ENCODE data around the gene HDAC8. TPM values are rescaled to one million over a fixed set of nuclear protein-coding genes. Genes with fewer than 3 reads are reported as not detected.

The HDAC8 gene
- total and polyA plus RNA-seq, 2 donors from 2014 or later = 32.9 to 38.4 TPM

- FAIRE-seq (no peak), DNase-seq (no peak)
- Histone ChIP-seq H3K27ac (ENCODE audit: low read depth in 2 of 2, low read length in 2 of 2) (no peak overlapping the region), H3K9me3 (ENCODE audit: control insufficient read depth in 2 of 3, insufficient read depth in 1 of 3, low read length in 3 of 3) (no peaks in the 10 kb centered on the region), H3K9ac (ENCODE audit: low read length in 3 of 3) (no peak overlapping the region), H3K27me3 (ENCODE audit: control insufficient read depth, insufficient read depth, low read length) (peaks cover 2% of the 10 kb centered on the region), H3K36me3 (ENCODE audit: control insufficient read depth in 2 of 3, insufficient read depth in 3 of 3, low read length in 3 of 3) (no peaks in the 10 kb centered on the region), H3K4me3 (ENCODE audit: low read length in 3 of 3) (no peak overlapping the region), H3K4me1 (ENCODE audit: control insufficient read depth in 2 of 3, insufficient read depth in 2 of 3, low read depth in 1 of 3, low read length in 3 of 3) (no peaks in the 10 kb centered on the region)
- intact Hi-C loops (cut with DNase I) = no loop called here
- TF ChIP-seq, protein P1, sequence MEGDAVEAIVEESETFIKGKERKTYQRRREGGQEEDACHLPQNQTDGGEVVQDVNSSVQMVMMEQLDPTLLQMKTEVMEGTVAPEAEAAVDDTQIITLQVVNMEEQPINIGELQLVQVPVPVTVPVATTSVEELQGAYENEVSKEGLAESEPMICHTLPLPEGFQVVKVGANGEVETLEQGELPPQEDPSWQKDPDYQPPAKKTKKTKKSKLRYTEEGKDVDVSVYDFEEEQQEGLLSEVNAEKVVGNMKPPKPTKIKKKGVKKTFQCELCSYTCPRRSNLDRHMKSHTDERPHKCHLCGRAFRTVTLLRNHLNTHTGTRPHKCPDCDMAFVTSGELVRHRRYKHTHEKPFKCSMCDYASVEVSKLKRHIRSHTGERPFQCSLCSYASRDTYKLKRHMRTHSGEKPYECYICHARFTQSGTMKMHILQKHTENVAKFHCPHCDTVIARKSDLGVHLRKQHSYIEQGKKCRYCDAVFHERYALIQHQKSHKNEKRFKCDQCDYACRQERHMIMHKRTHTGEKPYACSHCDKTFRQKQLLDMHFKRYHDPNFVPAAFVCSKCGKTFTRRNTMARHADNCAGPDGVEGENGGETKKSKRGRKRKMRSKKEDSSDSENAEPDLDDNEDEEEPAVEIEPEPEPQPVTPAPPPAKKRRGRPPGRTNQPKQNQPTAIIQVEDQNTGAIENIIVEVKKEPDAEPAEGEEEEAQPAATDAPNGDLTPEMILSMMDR (IDR thresholded peaks at IDR 0.05; ENCODE audit: borderline replicate concordance, extremely low read depth, insufficient read depth) = no peak
Measured at GRCh38 chrX:72526534-72527508, 45.8 kb downstream of the HDAC8 start.

- Histone ChIP-seq H3K27me3 (ENCODE audit: control insufficient read depth, insufficient read depth, low read length) (no peaks in the 10 kb centered on the region), H3K9ac (ENCODE audit: low read length in 3 of 3) (no peak overlapping the region), H3K9me3 (ENCODE audit: control insufficient read depth in 2 of 3, insufficient read depth in 1 of 3, low read length in 3 of 3) (no peaks in the 10 kb centered on the region), H3K4me1 (ENCODE audit: control insufficient read depth in 2 of 3, insufficient read depth in 2 of 3, low read depth in 1 of 3, low read length in 3 of 3) (no peaks in the 10 kb centered on the region), H3K4me3 (ENCODE audit: low read length in 3 of 3) (no peak overlapping the region), H3K27ac (ENCODE audit: low read depth in 2 of 2, low read length in 2 of 2) (no peak overlapping the region), H3K36me3 (ENCODE audit: control insufficient read depth in 2 of 3, insufficient read depth in 3 of 3, low read length in 3 of 3) (no peaks in the 10 kb centered on the region)
- DNase-seq (no peak), FAIRE-seq (no peak)
- TF ChIP-seq, protein P1 (IDR thresholded peaks at IDR 0.05; ENCODE audit: borderline replicate concordance, extremely low read depth, insufficient read depth) = no peak
- intact Hi-C loops (cut with DNase I) = no loop called here
Measured at GRCh38 chrX:72498782-72499181, 73.9 kb downstream of the HDAC8 start.

- Histone ChIP-seq H3K9ac (ENCODE audit: low read length in 3 of 3) (no peak overlapping the region), H3K4me1 (ENCODE audit: control insufficient read depth in 2 of 3, insufficient read depth in 2 of 3, low read depth in 1 of 3, low read length in 3 of 3) (no peaks in the 10 kb centered on the region), H3K36me3 (ENCODE audit: control insufficient read depth in 2 of 3, insufficient read depth in 3 of 3, low read length in 3 of 3) (no peaks in the 10 kb centered on the region), H3K27ac (ENCODE audit: low read depth in 2 of 2, low read length in 2 of 2) (no peak overlapping the region), H3K9me3 (ENCODE audit: control insufficient read depth in 2 of 3, insufficient read depth in 1 of 3, low read length in 3 of 3) (no peaks in the 10 kb centered on the region), H3K4me3 (ENCODE audit: low read length in 3 of 3) (no peak overlapping the region), H3K27me3 (ENCODE audit: control insufficient read depth, insufficient read depth, low read length) (no peaks in the 10 kb centered on the region)
- TF ChIP-seq, protein P1 (IDR thresholded peaks at IDR 0.05; ENCODE audit: borderline replicate concordance, extremely low read depth, insufficient read depth) = no peak
- no peak for FAIRE-seq
- intact Hi-C loops (cut with DNase I) = no loop called here
- DNase-seq = no peak
Measured at GRCh38 chrX:72495046-72495445, 77.6 kb downstream of the HDAC8 start.
